GM18873 (cell line): ENCODE measurements around the gene FSIP1.

Experiments used
- ATAC-seq: cut with Tn5 transposase; IDR thresholded peaks from one replicate; pipeline ENCODE4 v1.9.1; 2021; ENCODE audit warnings: mild to moderate bottlenecking, moderate library complexity, moderate number of reproducible peaks; ENCODE audit not compliant: unreplicated experiment, low FRiP score

The FSIP1 gene

GRCh38 chr15:39654304-39654703, 128.3 kb downstream of the FSIP1 start:
- no peak for ATAC-seq

GRCh38 chr15:39651881-39652280, 130.8 kb downstream of the FSIP1 start:
- ATAC-seq: no peak

- ATAC-seq: no peak
Measured at GRCh38 chr15:39651295-39651694, 131.3 kb downstream of the FSIP1 start.

GRCh38 chr15:39649757-39650156, 132.9 kb downstream of the FSIP1 start:
- ATAC-seq: no peak

- no peak for ATAC-seq
Measured at GRCh38 chr15:39646425-39646824, 136.2 kb downstream of the FSIP1 start.

- ATAC-seq: no peak
Measured at GRCh38 chr15:39645976-39646257, 136.7 kb downstream of the FSIP1 start.

GRCh38 chr15:39645138-39645975, 137.3 kb downstream of the FSIP1 start:
- ATAC-seq: no peak

- no peak for ATAC-seq
Measured at GRCh38 chr15:39644136-39644535, 138.5 kb downstream of the FSIP1 start.

- ATAC-seq: no peak
Measured at GRCh38 chr15:39643727-39644126, 138.9 kb downstream of the FSIP1 start.

- no peak for ATAC-seq
Measured at GRCh38 chr15:39642011-39642640, 140.5 kb downstream of the FSIP1 start.

- no peak for ATAC-seq
Measured at GRCh38 chr15:39641191-39641889, 141.3 kb downstream of the FSIP1 start.

GRCh38 chr15:39640665-39641064, 142.0 kb downstream of the FSIP1 start:
- no peak for ATAC-seq

- ATAC-seq: no peak
Measured at GRCh38 chr15:39639037-39639436, 143.6 kb downstream of the FSIP1 start.

GRCh38 chr15:39638041-39638440, 144.6 kb downstream of the FSIP1 start:
- ATAC-seq: no peak

- ATAC-seq: no peak
Measured at GRCh38 chr15:39631357-39631756, 151.3 kb downstream of the FSIP1 start.

- no peak for ATAC-seq
Measured at GRCh38 chr15:39629906-39630305, 152.7 kb downstream of the FSIP1 start.

- ATAC-seq: no peak
Measured at GRCh38 chr15:39629371-39629770, 153.3 kb downstream of the FSIP1 start.

- ATAC-seq: no peak
Measured at GRCh38 chr15:39628546-39629257, 153.9 kb downstream of the FSIP1 start.

- no peak for ATAC-seq
Measured at GRCh38 chr15:39628144-39628508, 154.5 kb downstream of the FSIP1 start.

GRCh38 chr15:39627451-39628143, 155.0 kb downstream of the FSIP1 start:
- no peak for ATAC-seq
